Dermis microvascular lymphatic vessel endothelial cell (primary cell): ENCODE results near the gene CPLX1. TPM values are rescaled to one million over a fixed set of nuclear protein-coding genes. Genes with fewer than 3 reads are reported as not detected.
"Not testable (repeated sequence)": the region's sequence is repeated elsewhere in the genome, so short reads cannot be mapped to it uniquely, and the experiment has no call there.

Experiments
- DNase-seq, 2 donors: peaks; one replicate each; pipeline versions ENCODE4 v3.0.0 to v3.0.0-alpha.2; 2010; ENCODE audit warnings: low read depth in 2 of 2
- total RNA-seq: library from RNA; depleted of rRNA; stranded (reverse); fragments of >200 nt; gene quantifications from 2 replicates; pipeline ENCODE4 v1.2.1, GENCODE V29; 2014

Gene CPLX1
- total RNA-seq, 1 donor from 2014 or later: under 0.01 TPM

GRCh38 chr4:793093-793861, 32.7 kb downstream of the CPLX1 start:
- DNase-seq: no peak

GRCh38 chr4:792626-793092, 33.3 kb downstream of the CPLX1 start:
- DNase-seq: no peak

- DNase-seq: no peak
Observed at GRCh38 chr4:791898-792625, 33.9 kb downstream of the CPLX1 start.

- no peak for DNase-seq
Observed at GRCh38 chr4:791252-791897, 34.6 kb downstream of the CPLX1 start.

- DNase-seq: no peak
Observed at GRCh38 chr4:790466-790820, 35.5 kb downstream of the CPLX1 start.

GRCh38 chr4:789571-790465, 36.1 kb downstream of the CPLX1 start:
- DNase-seq: no peak

- no peak for DNase-seq
Observed at GRCh38 chr4:788636-789297, 37.2 kb downstream of the CPLX1 start.

- no peak for DNase-seq
Observed at GRCh38 chr4:788006-788635, 37.8 kb downstream of the CPLX1 start.

- DNase-seq: no peak
Observed at GRCh38 chr4:787561-787981, 38.4 kb downstream of the CPLX1 start.

- DNase-seq: peak in 1 of 2 donors; percentile 40
Observed at GRCh38 chr4:786861-787300, 39.0 kb downstream of the CPLX1 start.

- DNase-seq: no peak
Observed at GRCh38 chr4:786074-786741, 39.7 kb downstream of the CPLX1 start.

GRCh38 chr4:785332-786073, 40.4 kb downstream of the CPLX1 start:
- DNase-seq: no peak

GRCh38 chr4:784401-785331, 41.3 kb downstream of the CPLX1 start:
- DNase-seq: no peak

- DNase-seq: peak; percentile 96 to 99
Observed at GRCh38 chr4:781493-782216, 44.3 kb downstream of the CPLX1 start.

- DNase-seq: peak in 1 of 2 donors; percentile 50
Observed at GRCh38 chr4:780716-781492, 45.0 kb downstream of the CPLX1 start.

GRCh38 chr4:780255-780654, 45.7 kb downstream of the CPLX1 start:
- DNase-seq: not testable (repeated sequence)
